IMR-90 (cell line): ENCODE data around the gene ANKK1. TPM values are rescaled to one million over a fixed set of nuclear protein-coding genes. Genes with fewer than 3 reads are reported as not detected.

Experiments
- ATAC-seq: fragments of 200-7000 bp; cut with Tn5 transposase; 2 replicates; pipeline ENCODE4 v1.9.1; 2020; ENCODE audit warnings: low read depth, mild to moderate bottlenecking, moderate library complexity
- BruUV-seq: library from RNA; stranded (reverse); fragments of 400-500 nt; replicated peaks from 2 replicates; lab custom pipeline; 2021; lab: Mats Ljungman, UMichigan
- CTCF ChIA-PET: fragments of 300-600 bp; formaldehyde crosslinking; extraction: SDS; loops from one replicate; lab custom pipeline; 2021; ENCODE audit warnings: antibody characterized with exemption; lab: Yijun Ruan, JAX
- POLR2A ChIA-PET: fragments of 300-600 bp; sonication (Branson Sonifier 250); formaldehyde crosslinking; loops from one replicate; lab custom pipeline; 2022; ENCODE audit warnings: antibody characterized with exemption; ENCODE audit not compliant: unreplicated experiment; lab: Charles Lee
- DNase-seq: peaks from one replicate; pipeline ENCODE4 v3.0.0; 2013
- H2AFZ ChIP-seq: replicated peaks from 2 replicates; pipeline ENCODE3; 2013; ENCODE audit warnings: low read length, mild to moderate bottlenecking; ENCODE audit not compliant: poor library complexity
- H2AK5ac ChIP-seq: 2 replicates; pipeline ENCODE4 v1.6.1; 2013; ENCODE audit warnings: low read depth, low read length, inconsistent platforms
- H2AK9ac ChIP-seq: replicated peaks from 2 replicates; pipeline ENCODE3; 2013; ENCODE audit warnings: mild to moderate bottlenecking, low read depth, low read length, moderate library complexity; ENCODE audit not compliant: poor library complexity
- H2BK120ac ChIP-seq: 2 replicates; pipeline ENCODE4 v1.6.1; 2013; ENCODE audit warnings: low read depth, low read length, inconsistent platforms
- H2BK15ac ChIP-seq: 3 replicates; pipeline ENCODE4 v1.6.1; 2013; ENCODE audit warnings: low read depth, low read length, inconsistent platforms
- H2BK20ac ChIP-seq: 2 replicates; pipeline ENCODE4 v1.6.1; 2013; ENCODE audit warnings: low read depth, mild to moderate bottlenecking, inconsistent platforms, low read length, moderate library complexity
- H2BK5ac ChIP-seq: 2 replicates; pipeline ENCODE4 v1.6.1; 2013; ENCODE audit warnings: mild to moderate bottlenecking, low read depth, low read length, inconsistent platforms; ENCODE audit not compliant: poor library complexity, severe bottlenecking
- H3K14ac ChIP-seq: replicated peaks from 2 replicates; pipeline ENCODE4 v1.6.1; 2013; ENCODE audit warnings: low read depth, low read length, inconsistent platforms
- H3K18ac ChIP-seq: 2 replicates; pipeline ENCODE4 v1.6.1; 2013; ENCODE audit warnings: low read depth, low read length, control low read depth
- H3K23ac ChIP-seq: 2 replicates; pipeline ENCODE4 v1.6.1; 2013; ENCODE audit warnings: low read depth, low read length, inconsistent platforms
- H3K27ac ChIP-seq: 2 replicates; pipeline ENCODE4 v1.5.1; 2013; ENCODE audit warnings: mild to moderate bottlenecking, control low read depth, low read length; ENCODE audit not compliant: insufficient read depth
- H3K27me3 ChIP-seq: 2 replicates; pipeline ENCODE4 v1.6.1; 2013; ENCODE audit warnings: low read length; ENCODE audit not compliant: control insufficient read depth, insufficient read depth
- H3K36me3 ChIP-seq: 2 replicates; pipeline ENCODE4 v1.6.1; 2013; ENCODE audit warnings: low read length, mixed read lengths; ENCODE audit not compliant: control insufficient read depth, insufficient read depth
- H3K4ac ChIP-seq: 2 replicates; pipeline ENCODE4 v1.6.1; 2013; ENCODE audit warnings: low read depth, low read length, inconsistent platforms
- H3K4me1 ChIP-seq: 2 replicates; pipeline ENCODE4 v1.6.1; 2013; ENCODE audit warnings: low read length, mixed read lengths; ENCODE audit not compliant: control insufficient read depth, insufficient read depth
- H3K4me2 ChIP-seq: 2 replicates; pipeline ENCODE4 v1.6.1; 2013; ENCODE audit warnings: low read depth, mild to moderate bottlenecking, control low read depth, low read length, moderate library complexity
- H3K4me3 ChIP-seq: 2 replicates; pipeline ENCODE4 v1.5.1; 2013; ENCODE audit warnings: low read depth, mild to moderate bottlenecking, control low read depth, low read length, moderate library complexity; ENCODE audit not compliant: insufficient read depth
- H3K56ac ChIP-seq: 2 replicates; pipeline ENCODE4 v1.6.1; 2013; ENCODE audit warnings: low read length, inconsistent platforms; ENCODE audit not compliant: insufficient read depth; ENCODE audit errors: extremely low read depth
- H3K79me1 ChIP-seq, 2 experiments: 2 replicates each; pipeline ENCODE4 v1.6.1; 2013; ENCODE audit warnings: low read length in 2 of 2, inconsistent platforms in 1 of 2, low read depth in 1 of 2
- H3K9ac ChIP-seq: 2 replicates; pipeline ENCODE4 v1.6.1; 2013; ENCODE audit warnings: low read depth, low read length, control low read depth
- H3K9me1 ChIP-seq: 2 replicates; pipeline ENCODE4 v1.6.1; 2013; ENCODE audit warnings: low read length, inconsistent platforms; ENCODE audit not compliant: insufficient read depth
- H3K9me3 ChIP-seq: 2 replicates; pipeline ENCODE4 v1.6.1; 2013; ENCODE audit warnings: low read length; ENCODE audit not compliant: control insufficient read depth, insufficient read depth
- H4K20me1 ChIP-seq: 2 replicates; pipeline ENCODE4 v1.6.1; 2013; ENCODE audit warnings: low read length, inconsistent platforms; ENCODE audit not compliant: insufficient read depth
- H4K5ac ChIP-seq: 2 replicates; pipeline ENCODE4 v1.6.1; 2013; ENCODE audit warnings: mild to moderate bottlenecking, low read depth, low read length, control low read depth
- H4K8ac ChIP-seq, 2 experiments: 2 replicates each; pipeline ENCODE4 v1.6.1; 2013; ENCODE audit warnings: low read depth in 2 of 2, low read length in 2 of 2, control low read depth in 1 of 2, inconsistent platforms in 1 of 2
- H4K91ac ChIP-seq: 2 replicates; pipeline ENCODE4 v1.6.1; 2013; ENCODE audit warnings: low read depth, low read length, inconsistent platforms; ENCODE audit not compliant: insufficient read depth
- BHLHE40 ChIP-seq: fragments of 150-350 bp; IDR thresholded peaks from 2 replicates; pipeline ENCODE4 v1.6.1; 2016; ENCODE audit warnings: mild to moderate bottlenecking, low read depth, low read length
- CEBPB ChIP-seq: IDR thresholded peaks from 2 replicates; pipeline ENCODE4 v1.6.1; 2012; ENCODE audit warnings: low read depth, low read length, improper control_type of control experiment
- CHD1 ChIP-seq: IDR thresholded peaks from 2 replicates; pipeline ENCODE4 v1.6.1; 2012; ENCODE audit warnings: low read depth, low read length, improper control_type of control experiment
- CTCF ChIP-seq: conservative IDR thresholded peaks from 2 replicates; pipeline ENCODE4 v1.5.1; 2012; ENCODE audit warnings: mild to moderate bottlenecking, low read depth, low read length, improper control_type of control experiment
- ELK1 ChIP-seq: fragments of 150-350 bp; IDR thresholded peaks from 2 replicates; pipeline ENCODE4 v1.6.1; 2016; ENCODE audit warnings: low read depth, mild to moderate bottlenecking, low read length, moderate library complexity, borderline replicate concordance
- FOS ChIP-seq: fragments of 150-350 bp; IDR thresholded peaks from 2 replicates; pipeline ENCODE4 v1.6.1; 2016; ENCODE audit warnings: low read depth, low read length
- MAFK ChIP-seq: IDR thresholded peaks from 2 replicates; pipeline ENCODE4 v1.6.1; 2012; ENCODE audit warnings: low read depth, low read length, improper control_type of control experiment
- MAZ ChIP-seq: IDR thresholded peaks from 2 replicates; pipeline ENCODE4 v1.6.1; 2012; ENCODE audit warnings: low read depth, mild to moderate bottlenecking, low read length, improper control_type of control experiment, moderate library complexity, borderline replicate concordance
- MXI1 ChIP-seq: IDR thresholded peaks from 2 replicates; pipeline ENCODE4 v1.6.1; 2012; ENCODE audit warnings: low read depth, mild to moderate bottlenecking, low read length, moderate library complexity, borderline replicate concordance
- NFE2L2 ChIP-seq: fragments of 150-350 bp; IDR thresholded peaks from 2 replicates; pipeline ENCODE4 v1.6.1; 2016; ENCODE audit warnings: low read depth, mild to moderate bottlenecking, low read length
- POLR2A ChIP-seq: IDR thresholded peaks from 2 replicates; pipeline ENCODE4 v1.6.1; 2012; ENCODE audit warnings: mild to moderate bottlenecking, low read depth, low read length
- RAD21 ChIP-seq: IDR thresholded peaks from 2 replicates; pipeline ENCODE4 v1.6.1; 2012; ENCODE audit warnings: low read length, improper control_type of control experiment
- RCOR1 ChIP-seq: IDR thresholded peaks from 2 replicates; pipeline ENCODE4 v1.6.1; 2012; ENCODE audit warnings: mild to moderate bottlenecking, low read length, improper control_type of control experiment; ENCODE audit not compliant: insufficient replicate concordance
- RFX5 ChIP-seq: IDR thresholded peaks from 2 replicates; pipeline ENCODE4 v1.8.0; 2012; ENCODE audit warnings: low read depth, mild to moderate bottlenecking, low read length, moderate library complexity
- SMC3 ChIP-seq: fragments of 150-350 bp; IDR thresholded peaks from 2 replicates; pipeline ENCODE4 v1.6.1; 2016; ENCODE audit warnings: low read depth, mild to moderate bottlenecking, antibody characterized with exemption, low read length, moderate library complexity
- USF2 ChIP-seq: fragments of 150-350 bp; IDR thresholded peaks from 2 replicates; pipeline ENCODE4 v1.6.1; 2017; ENCODE audit warnings: mild to moderate bottlenecking, antibody characterized with exemption, low read length, low read depth
- WGBS, 2 experiments: methylation state at CpG; one replicate each; pipeline versions ENCODE4 v1.1.5 to v1.1.7; 2013; ENCODE audit warnings: missing lambda C conversion rate in 2 of 2; ENCODE audit not compliant: insufficient read length in 1 of 2; ENCODE audit errors: extremely low coverage in 2 of 2; 5-methylcytosine and 5-hydroxymethylcytosine counted together
- dilution Hi-C: fragments of 300-500 bp; cut with HindIII; formaldehyde crosslinking; loops from one replicate; pipeline ENCODE4 v1.14.3; 2018; ENCODE audit warnings: low sequenced_read_pairs; ENCODE audit not compliant: unreplicated experiment
- in situ Hi-C: fragments of 300-500 bp; cut with MboI; formaldehyde crosslinking; loops from 3 replicates; pipeline ENCODE4 v1.14.3; 2019; ENCODE audit warnings: low sequenced_read_pairs, inconsistent platforms, mixed read lengths
- intact Hi-C: fragments of 100-400 bp; cut with micrococcal nuclease; formaldehyde crosslinking; loops from 2 replicates; pipeline ENCODE4 v1.10.0; 2022
- polyA plus RNA-seq, 3 experiments: library from polyadenylated mRNA; depleted of rRNA; stranded (reverse); fragments of >200 nt; gene quantifications; 2 replicates each; pipeline ENCODE4 v1.2.3, GENCODE V29; 2012; ENCODE audit warnings: low replicate concordance in 1 of 3
- total RNA-seq: library from RNA; depleted of rRNA; stranded (reverse); fragments of >200 nt; gene quantifications from 2 replicates; pipeline ENCODE4 v1.2.3, GENCODE V29; 2012

ANKK1 gene
- total and polyA plus RNA-seq, 2 of the 4 experiments (the other 2 are of a cell fraction): not detected

- Histone ChIP-seq H3K36me3 (no peaks in the 10 kb centered on the region), H2BK120ac (no peak overlapping the region), H3K79me1 (no peaks in the 10 kb centered on the region), H3K9ac (no peak overlapping the region), H3K56ac (no peak overlapping the region), H2AK5ac (no peak overlapping the region), H2AK9ac (no peak overlapping the region), H2BK5ac (no peak overlapping the region), H4K5ac (no peak overlapping the region), H3K27ac (no peak overlapping the region), H4K20me1 (no peaks in the 10 kb centered on the region), H3K4me2 (no peak overlapping the region), H3K27me3 (peaks cover 2% of the 10 kb centered on the region; the same call in 1 of the 2 replicates), H4K91ac (no peak overlapping the region), H3K18ac (no peak overlapping the region), H2BK20ac (no peak overlapping the region), H3K14ac (no peak overlapping the region), H3K9me1 (0 out of 2 replicates have a peak, but pooled peaks cover 2% of the 10 kb centered on the region), H3K4ac (no peak overlapping the region), H3K9me3 (no peaks in the 10 kb centered on the region), H3K4me3 (no peak overlapping the region), H3K4me1 (no peaks in the 10 kb centered on the region), H2AFZ (no peak overlapping the region), H3K23ac (no peak overlapping the region), H4K8ac (no peak overlapping the region), H2BK15ac (no peak overlapping the region)
- dilution Hi-C loops: no loop called here
- TF ChIP-seq MAFK (no peak), BHLHE40 (no peak), MAZ (no peak), RAD21 (no peak), CTCF (no peak), POLR2A (no peak), FOS (no peak), NFE2L2 (no peak), CHD1 (no peak), ELK1 (no peak), RFX5 (no peak), SMC3 (no peak), MXI1 (no peak), USF2 (no peak), CEBPB (no peak), RCOR1 (no peak)
- DNase-seq (no peak), ATAC-seq (no peak)
- in situ Hi-C loops: no loop called here
- 20% methylated on average over 2 of the region's 7 CpGs; no CpG with 5 or more reads in 1 of the 2 experiments for WGBS, 2 experiments
- intact Hi-C loops: no loop called here
- ChIA-PET POLR2A (interaction anchor here (0.8 kb wide), 1 partner anchor 13 kb away, joined by 3 read pairs; no protein-coding TSS in a partner anchor), CTCF (no interaction called here)
- no TSS peak for BruUV-seq
These were observed 57.0 kb downstream of the ANKK1 start for GRCh38 chr11:113444502-113445123.
